Testis (tissue), 2 donors: ENCODE data around the gene RIC1.

Experiments used
- CTCF ChIP-seq, 3 experiments: fragments of 450-650 bp in 2 of 3; fragments of 200-600 bp in 1 of 3; sonication (generic) in 1 of 3; IDR thresholded peaks; one replicate each; pipeline ENCODE4 v1.5.1; 2016 to 2019; ENCODE audit warnings: antibody characterized with exemption in 3 of 3, mild to moderate bottlenecking in 2 of 3, moderate library complexity in 1 of 3
- POLR2A ChIP-seq: fragments of 450-650 bp; IDR thresholded peaks from one replicate; pipeline ENCODE4 v1.6.1; 2017; ENCODE audit warnings: antibody characterized with exemption, mild to moderate bottlenecking, moderate library complexity

GRCh38 chr9:5721279-5722087 lies 92.6 kb downstream of the RIC1 start:
- TF ChIP-seq POLR2A: no peak
- TF ChIP-seq CTCF (IDR thresholded peaks at IDR 0.05): no peak
